GM19324 (cell line): ENCODE data around the gene LMLN.
"Not testable (repeated sequence)": the region's sequence is repeated elsewhere in the genome, so short reads cannot be mapped to it uniquely, and the experiment has no call there.

Source experiments
- ATAC-seq: cut with Tn5 transposase; IDR thresholded peaks from one replicate; pipeline ENCODE4 v1.9.1; 2021; ENCODE audit warnings: mild to moderate bottlenecking, moderate library complexity; ENCODE audit not compliant: unreplicated experiment, low FRiP score

Gene LMLN

DNA sequence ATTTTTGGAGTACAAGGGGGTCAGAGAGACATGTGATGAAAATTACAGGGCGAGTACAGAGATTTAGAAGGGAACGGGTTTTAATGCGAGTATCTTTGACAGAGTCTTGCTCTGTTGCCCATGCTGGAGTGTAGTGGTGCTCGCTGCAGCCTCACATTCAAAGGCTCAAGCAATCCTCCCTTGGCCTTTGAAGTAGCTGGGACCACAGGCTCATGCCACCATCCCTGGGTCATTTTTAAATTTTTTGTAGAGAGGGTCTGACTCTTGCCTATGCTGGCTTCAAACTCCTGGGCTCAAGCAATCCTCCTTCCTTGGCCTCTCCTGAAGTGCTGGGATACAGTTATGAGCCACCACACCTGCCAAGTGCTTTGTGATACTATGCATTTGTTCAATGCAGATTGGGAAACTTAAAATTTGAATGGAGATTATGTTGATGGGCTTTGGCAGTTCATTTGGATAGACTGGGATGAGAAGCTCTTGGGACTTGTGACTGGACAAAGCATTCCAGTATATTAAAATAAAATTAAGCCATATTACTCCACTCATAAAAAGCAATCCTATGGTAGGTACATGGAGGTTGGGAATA, 4.0 kb upstream of the LMLN start:
- ATAC-seq, result no peak

DNA sequence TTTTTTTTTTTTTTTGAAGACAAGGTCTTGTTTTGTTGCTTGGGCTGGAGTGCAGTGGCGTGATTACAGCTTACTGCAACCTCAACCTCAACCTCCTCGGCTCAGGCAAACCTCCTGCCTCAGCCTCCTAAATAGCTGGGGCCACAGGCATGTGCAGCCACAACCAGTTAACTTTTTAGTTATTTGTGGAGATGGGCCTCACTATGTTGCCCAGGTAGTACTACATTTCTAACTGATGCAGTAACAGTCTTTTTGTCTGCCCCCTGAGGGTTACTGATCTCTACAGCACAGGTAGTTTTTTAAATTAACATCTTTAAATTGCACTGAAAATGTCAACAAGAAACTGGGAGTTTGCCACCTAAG, 3.4 kb upstream of the LMLN start:
- no peak for ATAC-seq

DNA sequence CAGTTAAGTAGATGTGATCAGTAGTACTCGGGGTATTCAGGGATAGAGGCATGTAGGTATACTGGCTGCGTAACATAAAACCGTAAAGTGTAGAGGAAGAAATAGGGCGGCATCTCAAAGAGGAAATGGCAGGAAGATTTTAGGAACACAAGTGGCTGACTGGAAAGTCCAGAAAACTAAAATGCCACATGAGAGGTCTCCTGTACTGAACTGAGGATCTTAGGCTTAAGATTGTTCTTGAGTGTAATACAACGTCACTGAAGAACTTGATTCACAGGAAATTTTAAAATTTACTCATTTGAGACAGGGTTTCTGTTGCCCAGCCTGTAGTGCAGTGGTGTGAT, 2.3 kb upstream of the LMLN start:
- ATAC-seq, result no peak

DNA sequence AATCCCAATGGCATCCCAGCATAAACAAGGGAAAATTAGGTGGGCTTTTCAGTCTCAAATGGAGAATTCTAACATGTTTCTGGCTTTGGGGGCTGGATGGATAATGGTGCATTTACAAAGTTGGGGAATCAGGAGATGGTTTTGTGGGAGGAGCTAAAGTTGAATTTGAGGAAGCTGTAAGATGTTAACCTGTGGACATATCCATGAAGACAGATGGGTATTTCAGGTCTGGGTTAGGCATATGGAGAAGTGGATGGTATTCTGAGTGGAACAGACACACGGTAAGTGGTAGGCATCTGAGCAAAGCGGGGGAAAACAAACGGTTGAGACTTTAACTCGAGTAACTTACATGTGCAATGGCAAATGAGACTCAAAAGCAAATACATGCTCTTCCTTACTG, 1.7 kb upstream of the LMLN start:
- no peak for ATAC-seq

DNA sequence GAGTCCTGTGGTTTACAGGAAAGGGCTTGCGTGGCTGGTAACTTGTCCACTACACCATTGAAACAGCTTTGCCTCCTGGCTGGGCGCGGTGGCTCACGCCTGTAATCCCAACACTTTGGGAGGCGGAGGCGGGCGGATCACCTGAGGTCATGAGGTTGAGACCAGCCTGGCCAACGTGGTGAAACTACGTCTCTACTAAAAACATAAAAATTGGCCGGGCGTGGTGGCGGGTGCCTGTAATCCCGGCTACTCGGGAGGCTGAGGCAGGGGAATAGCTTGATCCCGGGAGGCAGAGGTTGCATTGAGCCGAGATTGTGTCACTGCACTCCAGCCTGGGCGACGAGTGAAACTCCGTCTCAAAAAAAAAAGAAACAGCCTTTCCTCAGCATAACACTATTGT, 1.2 kb upstream of the LMLN start:
- not testable (repeated sequence) for ATAC-seq

DNA sequence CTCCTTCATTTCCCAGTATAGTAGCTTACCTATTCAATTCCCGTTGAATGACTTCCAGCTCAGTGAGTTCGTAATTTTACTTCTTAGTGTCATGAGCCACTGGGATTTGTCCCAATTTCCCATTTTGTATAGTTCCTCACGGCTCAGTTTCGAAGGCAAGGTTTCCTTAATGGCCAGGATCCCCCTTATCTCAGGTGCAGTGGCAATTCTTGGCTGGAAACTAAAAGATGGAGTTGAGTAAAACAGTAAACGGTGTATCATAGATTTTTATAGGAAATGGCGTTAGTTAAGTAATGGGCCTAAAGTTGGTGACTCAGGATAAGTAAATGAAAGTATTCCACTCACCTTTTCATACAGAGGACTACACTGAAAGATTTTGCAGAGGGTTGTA, 522 bp upstream of the LMLN start:
- ATAC-seq, result no peak

DNA sequence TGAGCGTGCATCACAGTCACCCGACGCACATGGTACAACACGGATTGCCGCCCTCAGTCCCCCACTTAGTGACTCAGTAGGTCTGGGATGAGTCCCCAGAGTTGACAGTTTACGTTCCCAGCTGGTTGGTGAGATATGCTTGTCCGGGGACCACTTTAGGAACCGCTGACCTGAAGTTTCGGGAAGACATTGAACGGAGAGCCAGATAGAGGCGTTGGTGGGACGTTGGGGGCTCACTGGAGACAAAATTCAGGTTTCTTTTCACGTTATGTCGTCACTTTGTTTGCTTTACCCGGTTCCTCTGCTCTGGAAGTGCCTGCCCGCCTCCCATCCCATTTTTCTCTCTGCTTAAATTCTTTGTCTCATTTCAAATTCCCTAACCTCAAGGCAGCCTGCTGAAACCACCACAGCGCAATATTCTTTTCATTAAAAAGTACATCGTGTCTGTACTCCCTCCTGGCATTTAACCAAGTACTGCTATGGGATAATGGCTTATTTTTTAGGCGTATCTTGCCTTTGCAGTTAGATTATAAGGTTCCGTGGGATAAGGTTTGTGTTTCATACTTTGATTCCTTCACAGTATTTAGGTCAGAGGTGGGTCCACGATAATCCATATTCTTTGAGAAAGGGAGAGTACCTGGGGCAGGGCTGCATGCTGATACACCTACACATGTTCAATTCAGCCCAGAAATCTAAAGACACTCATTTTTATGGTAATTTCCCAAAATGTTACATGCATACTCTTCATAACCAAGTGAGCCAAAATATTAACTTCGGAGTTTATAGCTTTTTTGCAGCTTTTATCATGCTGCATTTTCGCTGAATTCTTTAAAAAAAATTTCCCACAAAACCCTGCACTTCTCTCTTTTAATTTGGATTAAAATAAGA, 921 bp downstream of the LMLN start:
- no peak for ATAC-seq

DNA sequence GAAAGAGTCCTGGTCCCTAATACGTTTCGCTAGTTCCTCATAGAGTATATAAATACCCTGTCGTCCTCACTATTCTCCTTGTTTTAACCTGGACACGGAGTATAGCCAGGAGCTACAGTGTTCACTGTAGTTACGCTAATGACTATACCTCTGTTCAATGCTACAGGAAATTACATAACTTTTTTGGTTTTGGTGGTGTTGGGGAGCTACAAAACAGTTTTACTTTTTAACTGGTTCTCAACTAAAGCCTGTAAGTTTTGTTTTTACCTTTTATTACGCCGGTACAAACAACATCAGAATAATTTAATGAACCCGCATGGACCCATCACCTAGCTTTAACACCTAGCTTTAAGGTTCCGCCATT, 1.5 kb downstream of the LMLN start:
- no peak for ATAC-seq

DNA sequence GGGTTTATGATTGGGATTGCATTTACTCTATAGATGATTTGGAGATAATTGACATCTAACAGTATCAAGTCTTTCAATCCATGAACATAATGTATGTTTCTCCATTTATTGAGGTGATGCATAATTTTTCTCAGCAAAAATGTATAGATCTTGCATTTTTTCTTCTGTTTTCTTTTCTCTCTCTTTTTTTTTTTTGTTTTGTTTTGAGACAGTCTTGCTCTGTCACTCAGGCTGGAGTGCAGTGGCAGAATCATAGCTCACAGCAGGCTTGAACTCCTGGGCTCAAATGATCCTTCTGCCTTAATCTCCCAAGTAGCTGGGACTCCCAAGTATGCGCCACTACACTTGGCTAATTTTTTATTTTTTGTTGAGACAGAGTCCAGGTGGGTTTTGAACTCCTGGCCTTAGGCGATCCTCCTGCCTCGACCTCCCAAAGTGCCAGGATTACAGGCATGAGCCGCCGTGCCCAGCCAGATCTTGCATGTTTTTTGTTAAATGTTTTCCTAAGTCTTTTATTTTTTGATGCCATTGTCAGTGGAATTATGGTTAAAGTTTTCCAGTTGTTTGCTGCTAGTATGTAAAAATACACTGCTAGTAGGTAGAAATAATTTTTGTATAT, 3.1 kb downstream of the LMLN start:
- ATAC-seq, result no peak

DNA sequence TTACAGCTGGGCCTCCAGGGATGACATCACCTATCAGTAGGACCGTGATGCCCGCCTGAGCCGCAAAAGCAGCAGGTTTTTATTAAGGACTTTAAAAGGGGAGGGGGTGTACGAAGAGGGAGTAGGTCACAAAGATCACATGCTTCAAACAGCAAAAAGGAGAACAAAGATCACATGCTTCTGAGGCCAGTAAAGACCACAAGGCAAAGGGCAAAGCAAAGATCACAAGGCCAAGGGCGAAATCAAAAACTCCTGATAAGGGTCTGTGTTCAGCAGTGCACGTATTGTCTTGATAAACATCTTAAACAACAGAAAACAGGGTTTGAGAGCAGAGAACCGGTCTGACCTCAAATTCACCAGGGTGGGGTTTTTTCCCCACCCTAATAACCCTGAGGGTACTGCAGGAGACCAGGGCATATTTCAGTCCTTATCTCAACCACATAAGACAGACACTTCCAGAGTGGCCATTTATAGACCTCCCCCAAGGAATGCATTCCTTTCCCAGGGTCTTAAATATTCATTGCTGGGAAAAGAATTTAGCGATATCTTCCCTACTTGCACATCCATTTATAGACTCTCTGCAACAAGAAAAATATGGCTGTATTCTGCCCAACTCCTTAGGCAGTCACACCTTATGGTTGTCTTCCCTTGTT, 7.4 kb downstream of the LMLN start:
- not testable (repeated sequence) for ATAC-seq

DNA sequence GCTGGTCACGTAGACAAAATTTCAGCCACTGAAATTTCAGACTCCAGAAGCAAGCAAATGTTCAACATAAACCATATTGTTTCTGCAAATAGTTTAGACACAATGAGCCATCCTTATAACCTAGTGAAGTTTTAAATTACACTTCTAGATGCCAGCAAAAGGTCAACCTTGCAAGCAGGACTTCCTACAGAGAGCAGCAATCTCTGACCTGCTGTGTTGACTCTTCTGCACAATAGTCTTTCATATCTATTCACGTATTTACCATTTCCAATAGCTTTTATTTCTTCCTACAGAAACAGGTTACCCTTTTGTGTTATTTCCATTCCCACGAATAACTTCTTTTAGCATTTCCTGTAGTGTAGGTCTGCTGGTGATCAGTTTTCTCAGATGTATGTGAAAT, 10.6 kb downstream of the LMLN start:
- no peak for ATAC-seq

DNA sequence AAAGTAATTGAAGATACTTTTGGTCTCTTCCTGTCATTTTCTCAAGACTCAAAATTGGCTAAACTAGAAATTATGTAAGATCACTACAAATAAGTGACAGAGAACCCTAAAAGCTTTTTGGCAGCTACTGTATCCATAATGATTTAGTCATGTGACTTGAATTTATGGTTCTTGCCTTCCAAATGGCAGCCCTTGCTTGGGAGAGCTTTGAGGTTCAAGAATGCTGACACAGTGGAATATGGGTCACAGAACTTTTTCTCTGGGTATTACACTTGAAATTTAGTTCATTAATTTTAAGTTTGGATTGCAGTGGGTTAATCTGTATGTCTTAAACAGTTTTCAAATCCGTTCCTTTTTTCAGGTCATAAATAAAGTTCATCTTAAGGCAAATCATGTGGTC, 14.0 kb downstream of the LMLN start:
- no peak for ATAC-seq

DNA sequence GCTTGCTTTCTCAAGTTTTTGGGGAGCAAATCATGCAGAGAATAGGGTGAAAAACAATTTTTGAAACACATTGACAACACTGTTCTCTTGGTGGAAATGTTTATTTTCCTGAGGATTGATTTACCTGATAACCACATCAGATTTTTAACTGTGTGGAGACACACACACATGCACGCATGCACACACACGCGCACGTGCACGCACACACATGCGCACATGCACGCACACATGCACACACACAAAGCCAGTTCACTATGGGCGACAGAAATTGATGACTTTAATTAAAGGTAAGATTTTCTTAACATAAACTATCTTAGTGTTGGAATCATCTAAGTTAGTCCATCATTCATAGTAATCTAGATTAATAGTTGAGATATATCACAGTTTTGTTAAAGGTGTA, 15.3 kb downstream of the LMLN start:
- no peak for ATAC-seq

DNA sequence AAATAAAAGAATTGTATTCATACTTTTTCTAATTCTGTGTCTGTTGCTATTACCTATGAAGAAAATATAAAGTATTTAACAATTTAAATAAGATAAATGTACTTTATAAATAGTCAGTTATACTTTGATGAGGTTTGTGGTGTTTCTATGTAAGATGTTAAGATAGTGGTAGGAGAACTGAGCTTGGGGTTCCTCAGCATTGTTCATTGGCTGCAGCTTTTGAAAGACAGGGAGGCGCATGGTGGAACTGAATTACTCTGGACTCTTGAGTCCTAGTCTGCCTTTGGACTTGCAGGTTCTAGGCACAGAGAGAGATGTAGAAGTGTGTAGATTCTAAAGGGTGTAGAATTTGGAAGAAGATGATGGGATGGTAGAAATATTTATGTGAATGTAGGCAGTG, 23.1 kb downstream of the LMLN start:
- no peak for ATAC-seq

DNA sequence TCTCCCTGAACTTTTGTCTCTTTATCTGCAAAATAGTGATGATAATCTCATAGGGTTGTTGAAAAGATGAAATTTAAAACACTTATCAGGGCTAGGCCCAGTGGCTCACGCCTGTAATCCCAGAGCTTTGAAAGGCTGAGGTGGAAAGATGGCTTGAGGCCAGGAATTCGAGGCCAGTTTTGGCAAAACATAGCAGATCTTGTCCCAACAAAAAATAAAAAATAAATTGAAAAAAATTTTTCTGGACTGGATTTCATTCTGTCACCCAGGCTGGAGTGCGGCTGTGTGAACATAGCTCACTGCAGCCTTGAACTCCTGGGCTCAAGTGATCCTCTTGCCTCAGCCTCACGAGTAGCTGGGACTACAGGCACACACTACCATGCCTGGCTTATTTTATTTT, 29.6 kb downstream of the LMLN start:
- no peak for ATAC-seq

DNA sequence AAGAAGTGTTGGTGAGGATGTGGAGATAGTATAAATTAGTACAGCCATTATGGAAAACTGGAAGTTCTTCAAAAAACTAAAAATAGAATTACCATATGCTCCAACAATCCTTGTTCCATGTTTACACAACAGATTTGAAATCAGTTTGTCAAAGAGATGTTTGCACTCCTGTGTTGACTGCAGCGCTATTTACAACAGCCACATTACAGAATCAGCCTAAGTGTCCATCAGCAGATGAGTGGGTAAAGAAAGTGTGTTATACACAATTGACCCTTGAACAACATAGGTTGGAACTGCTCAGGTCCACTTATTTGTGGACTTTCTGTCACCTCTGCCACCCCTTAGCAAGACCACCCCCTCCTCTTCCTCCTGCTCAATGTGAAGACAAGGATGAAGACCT, 34.7 kb downstream of the LMLN start:
- ATAC-seq, result no peak

DNA sequence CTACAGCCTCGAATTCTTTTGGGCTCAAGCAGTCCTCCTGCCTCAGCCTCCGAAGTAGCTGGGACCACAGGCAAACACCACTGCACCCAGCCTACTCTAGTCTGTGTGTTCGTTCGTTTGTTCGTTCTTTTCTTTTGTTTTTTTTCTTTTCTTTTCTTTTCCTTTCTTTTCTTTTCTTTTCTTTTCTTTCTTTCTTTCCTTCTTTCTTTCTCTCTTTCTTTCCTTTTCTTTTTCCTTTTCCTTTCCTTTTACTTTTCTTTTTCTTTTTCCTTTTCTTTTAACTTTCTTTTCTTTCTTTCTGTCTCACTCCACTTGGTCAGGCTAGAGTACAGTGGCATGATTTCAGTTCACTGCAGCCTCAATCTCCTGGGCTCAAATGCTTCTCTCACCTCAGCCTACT, 36.8 kb downstream of the LMLN start:
- no peak for ATAC-seq

DNA sequence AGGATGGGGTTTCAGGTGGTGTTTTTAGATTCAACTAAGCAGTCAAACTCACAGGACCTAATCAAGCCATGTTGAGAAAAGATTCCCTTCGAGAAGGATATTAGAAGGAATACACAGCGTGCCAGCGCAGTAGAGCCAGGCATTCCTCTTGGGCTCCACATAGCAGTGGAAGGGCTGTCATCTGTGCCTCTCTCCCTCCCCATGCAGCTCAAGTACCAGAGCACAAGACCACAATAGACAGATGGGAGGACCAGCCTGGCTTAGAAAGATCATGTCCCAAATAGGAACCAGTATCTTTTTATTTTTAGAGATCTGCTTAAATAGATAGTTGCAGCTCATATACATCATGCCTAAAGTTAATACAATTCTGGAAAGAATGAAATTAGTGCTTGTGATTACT, 37.9 kb downstream of the LMLN start:
- ATAC-seq, result no peak

DNA sequence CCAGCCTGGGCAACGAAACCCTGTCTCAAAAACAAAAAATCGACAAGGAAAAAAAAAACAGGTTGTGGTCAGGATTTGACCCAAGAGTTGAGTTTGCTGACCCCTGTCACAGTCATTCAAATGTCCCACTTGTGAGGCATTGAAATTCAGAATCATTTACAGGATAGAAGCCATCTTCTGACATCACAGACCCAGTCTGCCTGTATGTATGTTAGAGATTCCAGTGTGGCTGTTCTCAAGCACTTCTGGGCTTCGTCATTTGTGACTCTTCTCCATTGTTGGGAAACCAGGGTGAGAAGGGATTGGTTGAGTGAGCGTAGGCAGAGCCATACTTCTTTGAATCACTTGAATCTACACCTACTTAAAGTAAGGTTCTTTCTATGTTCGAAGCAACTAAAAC, 57.1 kb downstream of the LMLN start:
- ATAC-seq, result no peak

DNA sequence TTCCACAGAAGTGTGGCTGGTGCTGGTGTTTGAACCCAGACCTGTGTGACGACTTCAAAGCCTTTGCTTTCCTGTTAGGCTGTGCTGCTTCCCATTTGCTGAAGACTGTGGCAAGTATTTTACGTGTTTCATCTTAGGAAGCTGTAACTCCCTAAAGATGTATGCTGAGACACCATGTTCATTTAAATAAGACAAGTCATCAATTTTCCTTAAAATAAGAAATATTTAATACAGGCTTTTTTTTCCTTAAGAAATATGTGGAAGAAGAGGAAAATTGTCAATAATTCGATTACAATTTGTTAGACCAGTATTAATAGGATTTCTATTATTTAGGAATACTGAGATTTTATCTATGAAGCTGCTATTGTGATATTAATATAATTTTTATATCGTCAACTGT, 58.4 kb downstream of the LMLN start:
- no peak for ATAC-seq

DNA sequence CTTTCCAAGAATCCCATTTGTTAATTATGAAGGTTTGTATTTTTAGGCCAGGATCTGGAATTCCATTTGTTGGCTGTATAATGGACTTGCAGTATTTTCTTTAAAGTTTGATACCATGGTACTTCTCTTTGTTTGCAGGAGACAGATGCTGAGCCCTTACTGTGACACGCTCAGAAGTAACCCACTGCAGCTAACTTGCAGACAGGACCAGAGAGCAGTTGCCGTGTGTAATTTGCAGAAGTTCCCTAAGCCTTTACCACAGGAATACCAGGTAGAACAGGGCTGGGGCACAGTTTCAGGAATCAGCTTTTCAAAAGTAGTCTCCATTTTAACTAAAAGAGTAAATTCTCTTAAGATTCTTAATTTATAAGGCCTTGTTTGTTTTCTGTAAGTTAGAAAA, 59.1 kb downstream of the LMLN start:
- no peak for ATAC-seq

DNA sequence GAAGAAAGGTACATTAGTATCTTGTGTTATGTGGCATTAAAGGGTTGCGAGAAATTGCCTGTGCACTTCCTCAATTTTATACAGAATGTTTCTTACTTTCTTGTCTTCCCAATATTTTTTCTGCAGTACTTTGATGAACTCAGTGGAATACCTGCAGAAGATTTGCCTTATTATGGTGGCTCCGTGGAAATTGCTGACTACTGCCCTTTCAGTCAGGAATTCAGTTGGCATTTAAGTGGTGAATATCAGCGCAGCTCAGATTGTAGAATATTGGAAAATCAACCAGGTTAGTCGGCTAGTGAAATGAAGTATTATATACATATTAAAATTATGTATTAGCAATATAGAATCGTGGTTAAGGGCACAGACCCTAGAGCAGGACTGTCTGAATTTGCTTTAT, 61.3 kb downstream of the LMLN start:
- no peak for ATAC-seq
